ENCODE measurements around the gene ZDHHC17. TPM values are rescaled to one million over a fixed set of nuclear protein-coding genes. Genes with fewer than 3 reads are reported as not detected.

The ZDHHC17 gene
- total and polyA plus RNA-seq, 4 donors, result 12.0 to 139 (median 21.8) TPM

- TF ChIP-seq, protein P1, sequence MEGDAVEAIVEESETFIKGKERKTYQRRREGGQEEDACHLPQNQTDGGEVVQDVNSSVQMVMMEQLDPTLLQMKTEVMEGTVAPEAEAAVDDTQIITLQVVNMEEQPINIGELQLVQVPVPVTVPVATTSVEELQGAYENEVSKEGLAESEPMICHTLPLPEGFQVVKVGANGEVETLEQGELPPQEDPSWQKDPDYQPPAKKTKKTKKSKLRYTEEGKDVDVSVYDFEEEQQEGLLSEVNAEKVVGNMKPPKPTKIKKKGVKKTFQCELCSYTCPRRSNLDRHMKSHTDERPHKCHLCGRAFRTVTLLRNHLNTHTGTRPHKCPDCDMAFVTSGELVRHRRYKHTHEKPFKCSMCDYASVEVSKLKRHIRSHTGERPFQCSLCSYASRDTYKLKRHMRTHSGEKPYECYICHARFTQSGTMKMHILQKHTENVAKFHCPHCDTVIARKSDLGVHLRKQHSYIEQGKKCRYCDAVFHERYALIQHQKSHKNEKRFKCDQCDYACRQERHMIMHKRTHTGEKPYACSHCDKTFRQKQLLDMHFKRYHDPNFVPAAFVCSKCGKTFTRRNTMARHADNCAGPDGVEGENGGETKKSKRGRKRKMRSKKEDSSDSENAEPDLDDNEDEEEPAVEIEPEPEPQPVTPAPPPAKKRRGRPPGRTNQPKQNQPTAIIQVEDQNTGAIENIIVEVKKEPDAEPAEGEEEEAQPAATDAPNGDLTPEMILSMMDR (IDR thresholded peaks at IDR 0.05; ENCODE audit: control extremely low read depth, extremely low read depth), result no peak
- Histone ChIP-seq H3K27ac (ENCODE audit: low read depth in 1 of 2, low read length in 1 of 2) (no peak overlapping the region), H3K4me3 (no peak overlapping the region), H3K9me3 (ENCODE audit: control insufficient read depth in 4 of 4, insufficient read depth in 3 of 4, low read length in 3 of 4) (no peaks in the 10 kb centered on the region), H3K9ac (ENCODE audit: insufficient read depth in 1 of 2, low read length in 2 of 2) (no peak overlapping the region), H3K4me1 (ENCODE audit: control insufficient read depth in 5 of 5, insufficient read depth in 5 of 5, low read length in 5 of 5) (peaks cover 0 to 9% (median 0%) of the 10 kb centered on the region in 5 donors), H3K27me3 (ENCODE audit: control insufficient read depth in 3 of 3, insufficient read depth in 3 of 3, low read length in 2 of 3) (peaks cover 0 to 4% (median 0%) of the 10 kb centered on the region in 3 donors), H3K36me3 (ENCODE audit: control insufficient read depth in 4 of 4, insufficient read depth in 4 of 4, low read length in 4 of 4) (no peaks in the 10 kb centered on the region)
- ATAC-seq (ENCODE audit: insufficient read depth, low FRiP score) (no peak), DNase-seq (no peak)
- 87 to 90% methylated on average over 5 of the region's 5 CpGs for WGBS, 2 donors
Observed at GRCh38 chr12:76872415-76872814, 108.5 kb downstream of the ZDHHC17 start.

DNA sequence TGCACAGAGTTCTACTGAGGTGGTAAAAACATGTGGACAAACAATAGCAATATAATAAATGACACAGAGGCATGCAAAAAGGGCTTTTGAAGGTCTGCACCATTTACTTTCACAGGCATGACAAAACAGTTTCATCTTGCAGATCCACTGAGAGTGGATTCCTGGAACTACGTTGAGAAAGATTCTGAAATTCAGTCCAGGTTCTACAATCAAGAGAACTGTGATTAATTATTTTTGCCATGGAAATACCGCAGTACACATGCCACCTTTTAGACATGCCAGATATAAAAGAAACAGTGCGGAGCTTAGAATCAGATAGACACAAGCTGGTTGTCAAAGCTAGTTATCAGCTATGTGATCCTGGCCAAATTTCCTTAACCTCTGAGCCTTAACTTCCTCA, 110.1 kb downstream of the ZDHHC17 start:
- Histone ChIP-seq H3K4me3 (no peak overlapping the region), H3K36me3 (ENCODE audit: control insufficient read depth in 4 of 4, insufficient read depth in 4 of 4, low read length in 4 of 4) (no peaks in the 10 kb centered on the region), H3K27ac (ENCODE audit: low read depth in 1 of 2, low read length in 1 of 2) (no peak overlapping the region), H3K27me3 (ENCODE audit: control insufficient read depth in 3 of 3, insufficient read depth in 3 of 3, low read length in 2 of 3) (peaks cover 0 to 4% (median 0%) of the 10 kb centered on the region in 3 donors), H3K9me3 (ENCODE audit: control insufficient read depth in 4 of 4, insufficient read depth in 3 of 4, low read length in 3 of 4) (no peaks in the 10 kb centered on the region), H3K4me1 (ENCODE audit: control insufficient read depth in 5 of 5, insufficient read depth in 5 of 5, low read length in 5 of 5) (peaks cover 0 to 11% (median 6%) of the 10 kb centered on the region in 5 donors), H3K9ac (ENCODE audit: insufficient read depth in 1 of 2, low read length in 2 of 2) (no peak overlapping the region)
- no peak for ATAC-seq (ENCODE audit: insufficient read depth, low FRiP score)
- TF ChIP-seq, protein P1 (IDR thresholded peaks at IDR 0.05; ENCODE audit: control extremely low read depth, extremely low read depth), result no peak
- 69 to 88% methylated on average over 3 of the region's 3 CpGs for WGBS, 2 donors
- no peak for DNase-seq

GRCh38 chr12:76874491-76875190, 110.7 kb downstream of the ZDHHC17 start:
- Histone ChIP-seq H3K4me3 (no peak overlapping the region), H3K9me3 (ENCODE audit: control insufficient read depth in 4 of 4, insufficient read depth in 3 of 4, low read length in 3 of 4) (no peaks in the 10 kb centered on the region), H3K27me3 (ENCODE audit: control insufficient read depth in 3 of 3, insufficient read depth in 3 of 3, low read length in 2 of 3) (peaks cover 0 to 4% (median 0%) of the 10 kb centered on the region in 3 donors), H3K27ac (ENCODE audit: low read depth in 1 of 2, low read length in 1 of 2) (no peak overlapping the region), H3K36me3 (ENCODE audit: control insufficient read depth in 4 of 4, insufficient read depth in 4 of 4, low read length in 4 of 4) (no peaks in the 10 kb centered on the region), H3K9ac (ENCODE audit: insufficient read depth in 1 of 2, low read length in 2 of 2) (no peak overlapping the region), H3K4me1 (ENCODE audit: control insufficient read depth in 5 of 5, insufficient read depth in 5 of 5, low read length in 5 of 5) (peaks cover 0 to 9% (median 6%) of the 10 kb centered on the region in 5 donors)
- no peak for ATAC-seq (ENCODE audit: insufficient read depth, low FRiP score)
- DNase-seq, result no peak
- TF ChIP-seq, protein P1 (IDR thresholded peaks at IDR 0.05; ENCODE audit: control extremely low read depth, extremely low read depth), result no peak
- WGBS, 2 donors, result 89 to 91% methylated on average over 11 of the region's 11 CpGs

All from lung (tissue), 12 donors.